Activated CD8-positive, alpha-beta T cell treated with anti-CD3 and anti-CD28 coated beads, Interleukin-2, amount 10 ng/mL, durations not matched to agents 7 days and 5 days (primary cell): ENCODE data around the gene C6orf132. TPM values are rescaled to one million over a fixed set of nuclear protein-coding genes. Genes with fewer than 3 reads are reported as not detected.

ENCODE experiments used
- ATAC-seq: fragments of 150-1000 bp; cut with Tn5 transposase; one replicate; pipeline ENCODE4 v1.10.0; 2021; ENCODE audit warnings: moderate library complexity
- CTCF ChIA-PET: fragments of 350-600 bp; sonication (Branson Sonifier 250); formaldehyde crosslinking; loops from one replicate; lab custom pipeline; 2021; ENCODE audit warnings: antibody characterized with exemption; lab: Charles Lee
- POLR2A ChIA-PET: fragments of 350-600 bp; sonication (Branson Sonifier 250); formaldehyde crosslinking; loops from one replicate; lab custom pipeline; 2021; ENCODE audit warnings: antibody characterized with exemption; lab: Charles Lee
- DNase-seq: peaks from one replicate; pipeline ENCODE4 v3.0.0-alpha.2; 2020
- H3K27ac Mint-ChIP-seq: one replicate; pipeline ENCODE4 v1.8.0; 2021; ENCODE audit warnings: mild to moderate bottlenecking, mixed read lengths
- H3K27me3 Mint-ChIP-seq: one replicate; pipeline ENCODE4 v1.8.0; 2021; ENCODE audit warnings: low read depth, mixed read lengths
- H3K36me3 Mint-ChIP-seq: one replicate; pipeline ENCODE4 v1.8.0; 2021; ENCODE audit warnings: low read depth, mixed read lengths
- H3K4me1 Mint-ChIP-seq: one replicate; pipeline ENCODE4 v1.8.0; 2021; ENCODE audit warnings: low read depth, mixed read lengths
- H3K4me3 Mint-ChIP-seq: one replicate; pipeline ENCODE4 v1.8.0; 2021; ENCODE audit warnings: mild to moderate bottlenecking, mixed read lengths
- H3K9me3 Mint-ChIP-seq: one replicate; pipeline ENCODE4 v1.8.0; 2022; ENCODE audit warnings: mixed read lengths; ENCODE audit not compliant: insufficient read depth
- total RNA-seq, 2 experiments: library from RNA; stranded (reverse); gene quantifications; one replicate each; pipeline ENCODE4 v1.2.3, GENCODE V29; 2021

Gene C6orf132
- total RNA-seq, 2 experiments from 2014 or later: 0.03 TPM; not detected in 1

DNA sequence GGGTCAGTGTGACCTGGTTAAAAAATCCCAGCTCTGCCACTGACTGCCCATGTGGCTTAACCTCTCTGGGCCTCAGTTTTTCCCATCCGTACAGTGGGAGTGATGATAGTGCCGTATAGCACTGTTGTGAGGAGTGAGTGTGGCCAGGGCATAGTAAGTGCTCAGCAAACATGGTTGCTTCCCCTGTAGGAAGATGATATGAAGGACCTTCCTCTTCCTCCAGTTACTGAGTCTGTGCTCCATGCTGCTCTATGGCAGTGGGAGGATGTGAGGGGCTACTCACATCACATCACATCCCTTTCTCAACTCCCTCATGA lies 13.1 kb downstream of the C6orf132 start:
- no peaks in the 10 kb centered on the region for H3K9me3 Mint-ChIP-seq
- no peak for ATAC-seq

DNA sequence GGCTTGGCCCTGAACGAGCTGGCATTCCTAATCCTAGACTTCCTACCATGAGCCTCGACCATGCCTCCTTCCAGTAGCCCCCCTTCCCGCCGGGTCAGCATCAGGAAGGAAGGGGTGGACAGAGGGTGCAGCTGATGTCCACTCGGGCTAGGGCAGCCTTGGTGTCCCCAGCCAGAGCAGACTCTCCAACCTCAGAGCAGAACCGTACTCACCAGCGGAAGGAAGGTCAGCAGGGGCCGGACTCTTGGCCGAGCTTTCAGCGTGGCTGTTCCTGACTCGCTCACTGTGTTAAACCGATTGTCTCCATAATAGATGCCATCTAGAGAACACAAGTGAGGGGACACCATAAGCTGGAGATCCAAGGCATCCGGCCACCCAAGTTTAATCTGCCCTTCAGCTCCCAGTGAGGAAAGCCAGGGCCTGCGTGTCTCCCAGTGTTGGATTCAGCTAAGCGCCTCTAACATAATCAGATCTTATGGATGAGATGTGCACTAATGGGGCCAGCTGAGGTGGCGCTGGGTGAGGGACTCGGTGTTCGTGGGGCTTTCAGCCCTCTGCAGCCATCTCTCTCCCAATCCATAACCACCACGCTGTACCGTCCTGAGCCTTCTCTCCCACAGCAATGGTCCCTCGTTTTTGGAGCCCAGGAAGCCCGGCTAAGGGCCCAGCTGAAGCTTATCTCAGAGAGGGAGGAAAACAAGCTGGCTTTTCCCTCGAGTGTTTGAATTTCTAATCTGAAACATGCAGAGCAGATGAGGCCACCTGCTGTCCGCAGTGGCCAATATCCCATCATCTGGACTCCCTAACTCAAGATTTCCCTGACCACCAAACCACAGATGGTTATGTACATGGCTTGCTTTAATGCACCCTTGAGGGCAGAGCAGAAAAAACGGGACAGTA lies 13.7 kb downstream of the C6orf132 start:
- H3K9me3 Mint-ChIP-seq: no peaks in the 10 kb centered on the region
- no peak overlapping the region for H3K27ac Mint-ChIP-seq
- no peaks in the 10 kb centered on the region for H3K36me3 Mint-ChIP-seq
- DNase-seq (no peak), ATAC-seq (no peak)
- no peak overlapping the region for H3K4me3 Mint-ChIP-seq
- ChIA-PET CTCF (interaction anchor here (0.9 to 1.5 kb wide), 4 partner anchors 9 to 419 kb away, joined by 3 read pairs; no protein-coding TSS in a partner anchor), POLR2A (no interaction called here)
- H3K4me1 Mint-ChIP-seq: no peaks in the 10 kb centered on the region
- H3K27me3 Mint-ChIP-seq: no peaks in the 10 kb centered on the region

More for the DNA sequence above, 13.1 kb downstream of the C6orf132 start:
- no peaks in the 10 kb centered on the region for H3K27me3 Mint-ChIP-seq
- no peaks in the 10 kb centered on the region for H3K36me3 Mint-ChIP-seq
- POLR2A ChIA-PET: no interaction called here
- H3K4me3 Mint-ChIP-seq: no peak overlapping the region
- CTCF ChIA-PET: interaction anchor here (1.5 kb wide), 1 partner anchor 24 kb away, joined by 3 read pairs; no protein-coding TSS in a partner anchor
- no peak overlapping the region for H3K27ac Mint-ChIP-seq
- H3K4me1 Mint-ChIP-seq: no peaks in the 10 kb centered on the region
- no peak for DNase-seq

DNA sequence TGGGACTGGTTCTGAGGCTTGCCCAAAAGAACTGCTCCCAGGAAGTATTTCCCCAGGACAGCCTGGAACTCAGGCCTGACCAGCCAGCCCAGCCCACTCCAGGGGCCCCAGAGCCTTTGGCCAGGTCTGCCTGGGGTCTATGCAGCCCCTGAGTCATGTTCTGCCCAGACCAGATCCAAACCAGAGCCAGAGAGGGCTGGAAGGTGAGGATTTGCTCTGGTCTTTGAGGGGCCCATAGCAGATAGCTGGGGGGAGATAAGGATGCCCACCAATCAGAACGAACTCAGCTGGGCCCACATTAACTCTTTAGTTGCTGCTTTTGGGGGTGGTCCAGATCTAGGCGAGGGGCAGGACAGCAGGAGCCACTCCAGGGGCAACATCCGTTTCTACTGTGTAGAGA lies 16.8 kb downstream of the C6orf132 start:
- Mint-ChIP-seq H3K27me3 (no peaks in the 10 kb centered on the region), H3K9me3 (no peaks in the 10 kb centered on the region), H3K36me3 (no peaks in the 10 kb centered on the region), H3K27ac (no peak overlapping the region), H3K4me1 (no peaks in the 10 kb centered on the region), H3K4me3 (no peak overlapping the region)
- no peak for ATAC-seq
- no peak for DNase-seq
- ChIA-PET POLR2A (no interaction called here), CTCF (interaction anchor here (2.6 kb wide), 1 partner anchor 22 kb away, joined by 8 read pairs; no protein-coding TSS in a partner anchor)

DNA sequence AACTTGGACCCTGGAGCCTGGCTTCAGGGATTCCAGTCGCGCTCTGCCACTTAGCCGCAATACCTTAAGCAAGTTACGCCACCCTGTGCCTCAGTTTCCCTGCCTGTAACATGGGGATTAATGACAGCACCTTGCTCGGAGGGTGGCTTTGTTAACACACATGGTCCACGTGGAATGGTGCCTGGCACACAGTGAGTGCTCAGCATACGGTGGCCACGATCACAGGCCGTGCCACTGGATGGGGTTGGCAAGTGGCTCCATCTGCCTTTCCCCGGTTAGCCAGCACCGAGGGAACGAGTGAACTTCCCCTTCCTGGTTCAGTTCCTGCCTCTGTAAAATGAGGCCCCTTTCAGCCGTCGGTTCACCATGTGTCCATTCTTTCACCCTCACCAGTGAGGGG lies 17.2 kb downstream of the C6orf132 start:
- H3K9me3 Mint-ChIP-seq: no peaks in the 10 kb centered on the region
- H3K36me3 Mint-ChIP-seq: no peaks in the 10 kb centered on the region
- ChIA-PET POLR2A (no interaction called here), CTCF (interaction anchor here (2.6 kb wide), 1 partner anchor 22 kb away, joined by 8 read pairs; no protein-coding TSS in a partner anchor)
- H3K27ac Mint-ChIP-seq: no peak overlapping the region
- ATAC-seq (no peak), DNase-seq (no peak)
- H3K4me3 Mint-ChIP-seq: no peak overlapping the region
- H3K4me1 Mint-ChIP-seq: no peaks in the 10 kb centered on the region
- no peaks in the 10 kb centered on the region for H3K27me3 Mint-ChIP-seq

DNA sequence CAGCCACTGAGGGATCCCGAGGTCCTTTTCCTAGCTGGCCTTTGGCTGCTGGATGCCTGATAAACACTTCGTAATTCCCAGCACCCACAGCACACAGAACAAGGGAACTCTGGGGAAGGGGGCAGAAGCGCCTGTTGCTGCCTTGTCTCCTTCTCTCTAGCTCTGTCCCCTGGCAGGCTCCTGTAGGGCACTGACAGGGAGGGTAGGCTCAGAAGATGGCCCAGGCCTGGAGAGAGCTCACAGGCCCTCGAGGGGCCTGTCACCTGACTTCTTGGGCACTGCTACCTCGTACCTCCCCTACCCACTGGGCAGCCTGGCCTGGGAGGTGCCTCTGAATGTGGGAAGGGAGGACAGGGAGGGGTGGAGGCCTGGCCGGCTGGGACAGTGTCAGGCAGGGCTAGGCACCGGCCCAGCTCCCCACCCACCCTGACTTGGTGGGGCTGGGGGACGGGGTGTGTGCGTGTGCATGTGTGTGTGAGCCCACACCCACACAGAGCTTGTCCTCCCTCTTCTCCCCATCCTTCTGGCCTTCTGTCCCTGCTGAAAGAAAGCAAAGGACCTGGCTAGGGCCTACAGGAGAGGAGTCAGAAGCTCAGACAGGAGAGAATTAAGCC lies 18.1 kb downstream of the C6orf132 start:
- Mint-ChIP-seq H3K27ac (no peak overlapping the region), H3K4me3 (no peak overlapping the region), H3K27me3 (no peaks in the 10 kb centered on the region), H3K36me3 (no peaks in the 10 kb centered on the region), H3K4me1 (no peaks in the 10 kb centered on the region), H3K9me3 (no peaks in the 10 kb centered on the region)
- DNase-seq (no peak), ATAC-seq (no peak)
- CTCF ChIA-PET: interaction anchor here (0.7 kb wide), 1 partner anchor 13 kb away, joined by 3 read pairs; no protein-coding TSS in a partner anchor
- POLR2A ChIA-PET: no interaction called here

DNA sequence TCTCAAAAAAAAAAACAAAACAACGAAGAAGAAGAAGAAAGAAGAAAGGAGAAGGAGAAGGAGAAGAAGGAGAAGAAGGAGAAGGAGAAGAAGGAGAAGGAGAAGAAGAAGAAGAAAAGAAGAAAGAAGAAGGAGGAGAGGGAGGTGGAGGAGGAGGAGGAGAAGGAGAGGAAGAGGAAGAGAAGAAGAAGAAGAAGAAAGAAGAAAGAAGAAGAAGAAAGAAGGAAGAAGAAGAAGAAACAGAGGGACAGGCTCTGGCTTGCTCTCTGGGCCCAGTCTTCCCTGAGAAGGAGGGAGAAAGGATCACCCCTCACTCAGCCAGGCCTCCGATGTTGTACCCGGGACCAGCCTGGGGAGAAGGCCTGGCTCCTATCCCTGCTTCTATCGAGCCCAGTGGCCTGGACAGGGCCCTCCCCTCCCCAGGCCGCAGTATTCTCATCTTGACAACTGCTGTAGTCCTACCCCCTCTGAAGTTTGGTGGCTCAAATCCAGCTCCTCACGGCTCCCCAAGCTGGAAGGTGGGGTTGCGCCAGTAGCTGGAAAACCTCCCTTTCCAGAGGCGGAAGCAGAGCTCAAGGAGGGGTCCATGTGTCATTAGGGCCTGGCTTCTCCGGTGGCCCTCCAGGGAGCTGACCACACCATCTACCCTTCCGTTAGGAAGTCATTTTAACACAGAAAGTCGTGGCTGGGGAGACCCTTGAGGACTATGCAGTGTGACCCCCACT lies 18.9 kb downstream of the C6orf132 start:
- Mint-ChIP-seq H3K4me1 (no peaks in the 10 kb centered on the region), H3K27ac (no peak overlapping the region), H3K9me3 (no peaks in the 10 kb centered on the region), H3K4me3 (no peak overlapping the region), H3K27me3 (no peaks in the 10 kb centered on the region), H3K36me3 (no peaks in the 10 kb centered on the region)
- no peak for DNase-seq
- ChIA-PET POLR2A (no interaction called here), CTCF (interaction anchor here (0.7 kb wide), 1 partner anchor 14 kb away, joined by 3 read pairs; no protein-coding TSS in a partner anchor)
- ATAC-seq: no peak

DNA sequence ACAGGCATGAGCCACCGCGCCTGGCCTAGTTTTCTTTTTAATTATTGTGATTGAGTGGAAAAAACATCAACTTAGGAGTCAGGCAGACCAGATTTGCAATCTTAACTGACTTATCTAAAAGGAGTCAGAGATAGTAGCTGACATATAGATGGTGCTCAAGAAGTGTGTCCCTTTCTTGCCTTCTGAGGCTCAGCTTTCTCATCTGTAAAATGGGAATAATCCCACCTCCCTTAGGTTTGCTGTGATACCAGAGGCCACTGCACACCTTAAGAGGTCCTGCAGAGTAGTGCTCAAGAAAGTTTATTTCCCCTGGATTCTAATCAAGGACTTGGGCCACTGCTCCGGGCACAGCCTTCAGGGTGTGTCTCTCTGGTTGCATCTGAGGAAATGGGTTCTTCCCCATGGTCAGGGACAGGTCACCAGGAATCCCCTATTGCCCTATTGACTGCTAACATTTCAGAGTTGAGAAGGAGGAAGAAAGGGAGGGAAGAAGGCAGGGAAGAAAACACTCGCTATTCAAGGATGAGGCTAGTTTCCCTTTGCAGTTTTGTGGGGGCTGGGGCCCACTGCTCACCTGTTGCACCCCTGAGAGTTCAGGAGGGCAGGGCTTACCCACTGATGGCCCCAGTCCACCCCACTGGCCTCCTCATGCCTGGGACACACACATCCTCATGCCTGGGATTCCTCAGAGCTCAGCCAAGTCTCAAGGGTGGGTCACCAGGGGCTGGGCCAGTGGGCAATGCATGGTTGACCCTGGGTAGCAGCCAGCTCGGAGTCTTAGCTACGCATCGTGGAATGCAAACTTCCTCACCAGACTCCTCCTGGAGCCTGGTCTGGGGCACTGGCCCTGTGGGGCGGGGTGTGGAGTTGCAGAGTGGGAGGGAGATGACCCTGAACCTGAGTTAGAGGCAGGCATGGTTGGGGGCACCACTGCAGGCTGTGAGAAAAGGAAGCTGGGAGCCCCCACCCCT lies 21.2 kb downstream of the C6orf132 start:
- Mint-ChIP-seq H3K36me3 (no peaks in the 10 kb centered on the region), H3K4me1 (no peaks in the 10 kb centered on the region), H3K27me3 (peaks cover 5% of the 10 kb centered on the region), H3K4me3 (no peak overlapping the region), H3K27ac (no peak overlapping the region), H3K9me3 (no peaks in the 10 kb centered on the region)
- CTCF ChIA-PET: interaction anchor here (2.6 kb wide), 1 partner anchor 17 kb away, joined by 13 read pairs; no protein-coding TSS in a partner anchor
- POLR2A ChIA-PET: no interaction called here
- ATAC-seq: no peak
- DNase-seq: no peak

DNA sequence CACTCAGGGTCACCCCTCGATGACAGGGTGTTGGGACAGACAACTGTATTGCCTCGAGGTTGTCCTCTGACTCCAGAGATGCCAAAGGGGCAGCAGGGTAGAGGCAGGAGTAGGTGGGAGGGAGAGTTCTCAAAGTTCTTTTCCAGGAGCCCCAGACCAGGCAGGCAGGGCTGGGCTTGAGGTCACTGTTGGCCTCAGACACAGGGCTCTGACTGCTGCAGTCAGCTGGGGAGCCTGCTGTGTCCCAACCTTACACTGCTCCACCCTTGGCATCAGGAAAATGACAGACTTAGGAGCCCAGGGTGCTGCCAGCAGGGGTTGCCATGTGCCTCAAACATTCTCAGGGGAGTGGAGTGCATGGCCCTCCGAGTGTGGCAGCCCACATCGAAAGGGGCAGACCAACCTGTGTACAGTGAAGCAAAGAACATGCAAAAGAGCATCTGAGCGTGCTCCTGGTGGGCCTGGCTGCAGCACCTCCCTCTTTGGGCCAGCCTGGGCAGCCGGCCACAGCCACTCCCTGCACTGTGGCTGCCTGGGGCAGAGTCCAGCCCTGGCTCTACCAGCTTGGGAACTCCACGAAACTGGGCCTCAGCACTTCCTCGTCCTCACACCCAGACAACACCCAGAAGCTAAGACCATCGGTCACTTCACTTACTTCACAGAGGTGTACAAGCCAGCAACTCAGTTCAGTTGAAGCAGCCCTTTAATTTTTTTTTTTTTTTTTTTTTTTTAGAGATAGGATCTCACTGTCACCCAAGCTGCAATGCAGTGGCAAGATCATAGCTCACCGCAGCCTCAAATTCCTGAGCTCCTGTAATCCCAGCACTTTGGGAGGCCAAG lies 24.0 kb downstream of the C6orf132 start:
- Mint-ChIP-seq H3K4me1 (no peaks in the 10 kb centered on the region), H3K27me3 (peaks cover 6% of the 10 kb centered on the region), H3K27ac (no peak overlapping the region), H3K9me3 (no peaks in the 10 kb centered on the region), H3K36me3 (no peaks in the 10 kb centered on the region), H3K4me3 (no peak overlapping the region)
- DNase-seq (no peak), ATAC-seq (peak; percentile 15)
- ChIA-PET CTCF (no interaction called here), POLR2A (no interaction called here)

DNA sequence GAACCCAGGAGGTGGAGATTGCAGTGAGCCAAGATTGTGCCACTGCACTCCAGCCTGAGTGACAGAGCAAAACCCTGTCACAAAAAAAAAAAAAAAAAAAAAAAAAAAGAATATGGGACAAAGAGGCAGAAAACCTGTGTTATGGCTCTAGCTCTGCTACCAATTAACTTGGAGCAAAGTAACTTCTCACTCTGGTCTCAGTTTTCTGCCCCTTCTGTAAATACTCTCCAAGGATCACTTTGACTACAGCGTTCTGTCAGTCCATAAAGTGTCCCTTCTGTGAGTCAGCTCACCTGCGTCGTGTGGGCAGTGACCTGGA lies 24.6 kb downstream of the C6orf132 start:
- no peak for DNase-seq
- Mint-ChIP-seq H3K36me3 (no peaks in the 10 kb centered on the region), H3K4me1 (no peaks in the 10 kb centered on the region), H3K9me3 (no peaks in the 10 kb centered on the region), H3K27ac (no peak overlapping the region), H3K27me3 (peaks cover 8% of the 10 kb centered on the region), H3K4me3 (no peak overlapping the region)
- ATAC-seq: no peak
- ChIA-PET POLR2A (no interaction called here), CTCF (interaction anchor here (2.8 kb wide), 1 partner anchor 13 kb away, joined by 17 read pairs; no protein-coding TSS in a partner anchor)

DNA sequence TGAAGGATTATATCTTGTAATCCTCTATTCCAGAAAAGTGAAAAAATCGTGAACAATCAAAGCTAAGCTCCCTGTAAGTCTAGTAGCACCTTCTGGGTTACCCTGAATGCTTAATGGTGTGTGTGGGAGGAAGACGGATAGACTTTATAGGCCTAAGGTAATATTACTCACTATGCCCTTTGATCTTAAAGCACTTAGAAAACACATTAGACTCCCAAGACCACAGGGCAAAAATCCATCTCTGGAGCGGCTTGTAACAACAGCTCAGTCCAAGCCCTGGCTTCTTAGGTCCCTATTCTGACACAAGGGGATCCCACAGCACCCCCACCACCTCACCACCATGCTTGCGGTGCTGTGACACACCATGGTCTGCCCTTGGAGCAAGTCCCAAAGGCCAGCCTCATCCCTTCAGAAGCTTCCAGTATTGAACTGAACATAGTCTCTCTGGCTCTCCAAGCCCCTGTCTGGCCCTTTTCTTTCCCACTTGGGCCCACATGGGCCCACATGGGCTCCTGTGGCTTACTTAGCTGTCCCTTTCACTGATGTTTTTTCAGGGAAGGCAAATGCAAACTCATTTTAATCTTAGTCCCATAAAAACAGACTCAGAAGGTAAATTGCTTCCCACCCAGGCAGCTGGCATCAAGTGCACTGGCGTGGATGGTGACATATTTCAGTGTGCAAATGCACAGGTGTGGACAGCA lies 28.3 kb downstream of the C6orf132 start:
- H3K9me3 Mint-ChIP-seq: no peaks in the 10 kb centered on the region
- DNase-seq (no peak), ATAC-seq (no peak)
- CTCF ChIA-PET: interaction anchor here (3.1 kb wide), 1 partner anchor 10 kb away, joined by 23 read pairs; no protein-coding TSS in a partner anchor
- H3K27ac Mint-ChIP-seq: no peak overlapping the region
- no peak overlapping the region for H3K4me3 Mint-ChIP-seq
- POLR2A ChIA-PET: no interaction called here
- peaks cover 17% of the 10 kb centered on the region for H3K27me3 Mint-ChIP-seq
- H3K36me3 Mint-ChIP-seq: no peaks in the 10 kb centered on the region
- H3K4me1 Mint-ChIP-seq: no peaks in the 10 kb centered on the region
